Measurements from ENCODE around the gene KRTAP5-2.

Gene KRTAP5-2

DNA sequence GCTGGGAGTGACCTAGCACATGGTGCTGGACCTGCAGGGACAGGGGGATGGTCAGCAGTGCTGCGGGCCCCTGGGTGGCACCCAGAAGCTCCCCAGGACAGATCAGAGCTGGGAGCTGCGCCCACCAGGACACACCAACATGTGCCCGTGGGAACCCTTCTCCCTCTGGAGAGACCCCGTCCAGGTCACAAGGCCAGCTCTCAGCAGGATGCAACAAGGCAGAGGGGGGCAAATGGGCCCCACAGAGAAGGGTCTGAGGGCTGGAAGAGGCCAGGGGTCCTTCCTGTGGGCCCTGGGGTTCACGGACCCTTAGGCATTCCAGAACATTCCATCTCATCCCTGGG, 32.2 kb downstream of the KRTAP5-2 start:
- no peak for FAIRE-seq

DNA sequence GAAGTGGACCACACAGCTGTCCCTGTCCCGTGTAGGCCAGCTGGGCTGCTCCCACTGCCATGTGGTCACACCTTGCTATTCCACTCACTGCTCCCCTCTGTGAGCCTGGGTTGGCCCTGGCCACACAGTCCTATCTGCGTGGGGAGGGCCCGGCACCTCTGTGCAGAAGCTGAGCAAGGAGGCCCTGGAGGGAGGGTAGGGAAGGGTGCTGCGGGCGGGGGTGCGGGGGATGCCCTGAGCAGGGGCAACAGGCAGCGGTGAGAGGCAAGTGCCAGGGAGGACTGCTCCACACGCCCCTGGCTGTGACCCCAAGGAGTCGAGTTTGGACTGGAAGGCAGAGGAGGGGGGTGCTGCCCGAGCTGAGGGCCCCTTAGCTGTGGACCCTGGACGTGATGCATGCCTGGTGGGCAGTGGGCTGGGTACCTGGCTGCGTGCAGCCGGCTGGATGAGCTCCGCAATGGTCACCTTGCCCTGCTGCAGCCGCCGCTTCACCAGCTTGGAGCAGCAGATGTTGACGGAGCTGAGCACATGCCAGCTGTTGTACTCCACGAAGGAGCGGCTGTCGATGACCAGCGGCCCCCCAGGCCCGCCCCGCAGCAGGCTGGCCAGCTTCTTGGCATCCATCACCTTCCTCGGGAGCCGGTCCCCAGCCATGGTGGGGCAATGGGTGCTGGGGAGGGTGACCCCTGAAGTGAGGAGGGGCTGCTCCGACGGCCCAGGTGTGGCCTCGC, 32.8 kb downstream of the KRTAP5-2 start:
- FAIRE-seq = no peak

DNA sequence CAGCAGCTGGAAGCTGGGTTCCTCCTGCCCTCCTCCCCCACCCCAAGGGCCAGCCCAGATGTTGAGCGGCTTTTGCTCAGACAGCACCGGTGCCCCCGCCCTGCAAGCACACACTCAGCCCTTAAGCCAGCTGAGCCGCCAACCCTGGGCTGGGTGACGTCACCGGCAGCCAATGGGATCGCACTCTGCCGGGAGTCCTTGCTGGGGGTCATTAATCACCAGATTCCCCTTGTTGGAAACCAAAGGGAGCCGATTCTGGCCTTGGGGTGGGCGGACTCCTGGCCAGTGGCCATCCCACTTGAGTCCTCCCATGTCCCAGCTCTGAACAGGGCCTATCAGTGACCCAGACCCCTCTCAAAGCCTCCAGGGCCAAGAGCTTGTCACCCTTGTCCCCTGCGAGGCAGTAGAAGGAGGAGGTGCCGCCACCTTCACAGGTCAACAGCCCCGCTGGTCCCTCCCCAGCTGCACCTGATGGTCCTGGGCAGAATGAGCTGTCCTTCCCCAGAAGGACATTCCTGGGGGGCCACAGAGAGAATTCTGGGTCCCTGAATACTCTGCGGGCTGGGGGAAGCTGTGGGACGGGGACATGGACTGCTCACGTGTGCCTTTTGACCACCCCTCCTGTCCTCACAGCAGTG, 33.4 kb downstream of the KRTAP5-2 start:
- no peak for FAIRE-seq

DNA sequence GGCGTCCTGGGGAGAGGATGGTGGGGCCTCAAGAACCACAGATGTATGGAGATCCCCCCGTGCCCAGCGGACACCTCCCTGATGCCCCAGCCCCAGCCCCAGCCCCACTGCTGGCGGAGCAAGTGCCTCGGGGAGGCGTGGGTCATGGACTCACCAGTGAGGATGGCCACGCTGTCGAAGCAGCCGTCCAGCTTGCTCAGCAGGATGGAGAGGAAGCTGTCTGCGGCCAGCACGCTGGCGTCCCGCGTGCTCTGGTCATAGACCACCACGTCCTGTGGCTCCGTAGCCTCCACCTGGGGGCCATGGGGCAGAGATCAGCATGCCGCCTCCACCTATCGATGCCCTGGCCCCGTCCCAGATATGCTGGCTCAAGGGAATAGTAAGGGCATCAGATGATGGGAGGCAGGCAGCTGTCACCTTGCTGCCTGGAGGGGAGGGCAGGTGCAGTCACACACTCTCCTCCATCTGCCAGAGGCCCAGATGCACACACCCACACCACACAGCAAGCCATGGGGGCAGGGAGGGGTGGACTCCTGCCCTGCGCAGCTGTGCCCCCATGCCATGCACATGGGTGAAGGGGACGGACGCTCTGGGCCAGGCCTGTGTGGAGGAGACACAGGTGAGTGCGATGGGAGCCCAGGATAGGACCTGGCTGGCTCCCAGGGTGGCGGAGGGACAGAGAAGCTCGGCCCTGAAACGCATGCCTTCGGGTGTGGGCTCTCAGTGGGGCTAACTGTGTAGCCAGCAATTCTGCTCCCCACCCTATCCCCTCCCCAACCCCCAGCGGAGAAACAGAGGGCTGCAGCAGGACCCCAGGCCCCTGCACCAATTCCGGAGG, 34.2 kb downstream of the KRTAP5-2 start:
- no peak for FAIRE-seq

DNA sequence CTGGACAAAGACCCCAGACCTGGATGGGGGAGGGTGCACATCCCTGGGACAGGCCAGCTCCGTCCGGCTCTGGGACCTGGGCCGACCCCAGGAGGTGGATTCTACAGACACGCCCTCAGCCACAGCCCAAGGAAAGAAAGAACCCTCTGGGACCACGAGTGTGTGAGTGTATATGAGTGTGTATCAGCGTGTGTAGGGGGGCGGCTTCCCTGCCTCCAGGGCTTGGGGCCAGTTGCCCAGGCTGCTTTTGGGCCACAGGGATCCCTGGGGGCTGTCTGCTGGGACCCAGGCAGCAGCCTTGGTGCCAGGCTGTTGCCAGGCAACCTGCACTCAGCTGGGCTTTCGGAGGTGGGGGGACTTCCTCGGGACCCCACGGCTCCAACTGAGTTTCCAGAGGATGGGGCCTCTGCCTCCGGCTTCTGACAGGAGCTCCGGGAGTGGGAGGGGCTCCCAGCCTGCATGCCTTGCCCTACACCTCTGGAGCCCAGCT, 34.9 kb downstream of the KRTAP5-2 start:
- FAIRE-seq = no peak

DNA sequence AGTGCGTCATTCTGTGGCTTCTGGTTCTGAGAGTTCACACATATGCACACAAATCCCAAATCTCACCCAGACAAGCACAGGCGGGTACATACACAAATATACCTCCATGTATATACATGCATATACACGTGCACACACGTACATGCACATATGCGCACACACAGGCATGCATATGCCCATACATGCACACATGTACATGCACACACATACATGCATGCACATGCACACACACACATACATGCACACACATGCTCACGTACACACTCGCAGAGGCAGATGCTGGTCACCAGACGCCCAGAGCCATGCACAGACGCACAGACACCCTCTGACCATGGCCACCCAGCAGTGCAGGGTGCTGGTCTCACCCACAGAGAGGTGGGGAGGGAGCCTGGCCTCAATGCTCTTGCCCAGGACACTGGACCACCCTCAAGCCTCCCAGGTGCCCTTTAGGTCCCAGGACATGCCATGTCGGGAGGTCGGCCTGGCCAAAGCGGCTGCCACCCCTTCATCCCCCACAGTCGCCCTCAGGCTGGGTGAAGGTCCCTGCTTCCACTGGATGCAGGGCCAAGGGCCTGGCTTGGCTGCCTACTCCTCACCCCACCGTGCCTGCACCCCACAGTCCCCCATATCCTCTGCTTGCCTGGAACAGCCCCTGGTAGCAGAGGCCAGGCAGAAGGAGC, 35.5 kb downstream of the KRTAP5-2 start:
- no peak for FAIRE-seq

DNA sequence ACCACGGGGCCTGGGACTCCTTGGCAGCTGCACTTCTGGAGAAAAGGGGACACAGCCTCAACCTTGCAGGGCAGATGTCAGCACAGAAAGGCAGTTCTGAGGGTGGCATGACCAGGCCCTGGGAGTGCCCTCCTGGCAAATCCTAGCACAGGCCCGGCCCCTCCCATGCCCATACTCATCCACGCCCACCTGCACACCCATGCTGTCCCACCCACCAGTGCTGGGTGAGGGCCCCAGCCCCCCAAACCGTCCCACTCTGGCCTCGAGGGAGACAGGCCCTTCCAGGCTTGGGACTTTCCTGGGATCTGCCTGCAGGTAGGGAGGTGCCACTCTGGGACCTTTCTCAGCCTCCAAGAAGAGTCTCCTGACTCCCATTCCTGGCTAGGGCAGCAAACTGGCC, 36.1 kb downstream of the KRTAP5-2 start:
- no peak for FAIRE-seq

DNA sequence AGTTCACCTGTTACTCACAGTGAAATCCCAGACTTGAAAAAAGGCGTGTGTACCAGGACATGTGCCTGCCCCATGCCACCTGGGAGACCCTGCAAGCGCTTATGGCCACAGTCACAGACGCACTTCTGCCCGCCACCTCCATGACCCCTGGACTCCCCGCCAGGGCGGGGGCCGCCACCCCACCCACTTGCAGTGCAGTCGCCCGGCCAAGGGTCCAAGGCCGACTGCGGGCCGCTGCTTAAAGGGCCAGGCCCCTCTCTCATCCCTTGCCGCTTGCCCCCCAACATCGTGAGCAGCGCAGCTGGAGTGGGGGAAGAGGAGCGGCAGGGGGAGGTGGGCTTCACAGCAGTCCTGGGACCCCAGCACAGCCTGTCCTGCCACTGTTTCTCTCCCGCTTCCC, 36.8 kb downstream of the KRTAP5-2 start:
- no peak for FAIRE-seq

DNA sequence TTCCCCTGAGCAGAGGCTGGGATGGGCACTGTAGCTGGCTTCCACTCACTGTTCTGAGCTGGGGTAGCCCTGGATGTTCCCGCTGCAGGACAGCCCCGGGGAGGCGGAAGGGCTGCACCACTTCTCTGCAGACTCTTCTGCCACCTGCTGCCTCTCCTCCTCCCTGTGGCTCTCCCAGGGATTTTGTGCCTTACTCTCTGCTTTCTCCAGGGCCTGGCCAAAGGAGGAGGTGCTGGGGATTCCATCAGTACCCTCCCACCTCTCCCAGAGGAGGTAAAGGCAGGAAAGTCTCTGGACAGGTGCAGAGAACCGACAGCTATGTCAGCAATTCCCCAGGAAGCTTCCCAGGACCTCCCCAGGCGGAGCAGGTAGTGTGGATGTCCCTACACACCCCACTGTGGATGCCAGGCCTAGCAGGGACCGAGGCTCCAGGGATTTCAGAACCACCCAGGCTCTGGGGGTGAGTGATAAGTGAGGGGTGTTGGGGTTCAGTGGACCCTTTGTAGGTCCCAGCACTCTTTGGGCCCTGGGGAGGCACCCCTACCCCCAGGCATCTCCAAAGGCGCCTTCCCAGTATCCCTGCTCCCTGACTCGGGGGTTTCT, 37.3 kb downstream of the KRTAP5-2 start:
- no peak for FAIRE-seq

DNA sequence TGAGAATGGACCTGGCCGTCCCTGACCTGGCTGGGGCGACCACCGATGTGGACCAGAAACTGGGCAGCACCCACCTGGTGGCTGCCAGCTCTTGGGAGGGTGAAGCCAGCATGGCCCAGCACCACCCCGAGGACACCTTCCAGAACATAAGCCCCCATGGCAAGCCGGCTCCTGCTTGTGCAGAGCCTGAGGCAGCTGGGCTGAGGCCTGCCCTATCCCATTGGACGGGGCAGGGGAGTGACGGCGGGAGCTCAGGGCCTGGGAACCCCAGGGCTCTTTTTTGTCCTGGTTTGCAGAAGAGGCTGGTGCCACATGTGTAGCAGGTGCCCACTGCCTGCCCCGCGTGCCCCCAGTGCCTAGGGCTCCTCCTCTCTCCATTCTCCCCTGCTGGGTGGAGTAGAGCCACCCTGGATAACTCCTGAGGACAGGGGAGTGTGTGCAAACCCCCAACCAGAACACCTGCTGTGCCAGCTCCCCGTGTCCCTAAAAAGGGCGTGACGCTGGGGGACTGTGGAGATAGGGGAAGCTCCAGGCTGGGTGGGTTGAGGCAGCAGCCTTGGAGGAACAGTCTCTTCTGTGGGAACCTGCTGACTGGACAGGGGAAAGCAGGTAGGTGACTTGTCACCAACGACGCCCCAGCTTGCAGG, 38.0 kb downstream of the KRTAP5-2 start:
- no peak for FAIRE-seq

DNA sequence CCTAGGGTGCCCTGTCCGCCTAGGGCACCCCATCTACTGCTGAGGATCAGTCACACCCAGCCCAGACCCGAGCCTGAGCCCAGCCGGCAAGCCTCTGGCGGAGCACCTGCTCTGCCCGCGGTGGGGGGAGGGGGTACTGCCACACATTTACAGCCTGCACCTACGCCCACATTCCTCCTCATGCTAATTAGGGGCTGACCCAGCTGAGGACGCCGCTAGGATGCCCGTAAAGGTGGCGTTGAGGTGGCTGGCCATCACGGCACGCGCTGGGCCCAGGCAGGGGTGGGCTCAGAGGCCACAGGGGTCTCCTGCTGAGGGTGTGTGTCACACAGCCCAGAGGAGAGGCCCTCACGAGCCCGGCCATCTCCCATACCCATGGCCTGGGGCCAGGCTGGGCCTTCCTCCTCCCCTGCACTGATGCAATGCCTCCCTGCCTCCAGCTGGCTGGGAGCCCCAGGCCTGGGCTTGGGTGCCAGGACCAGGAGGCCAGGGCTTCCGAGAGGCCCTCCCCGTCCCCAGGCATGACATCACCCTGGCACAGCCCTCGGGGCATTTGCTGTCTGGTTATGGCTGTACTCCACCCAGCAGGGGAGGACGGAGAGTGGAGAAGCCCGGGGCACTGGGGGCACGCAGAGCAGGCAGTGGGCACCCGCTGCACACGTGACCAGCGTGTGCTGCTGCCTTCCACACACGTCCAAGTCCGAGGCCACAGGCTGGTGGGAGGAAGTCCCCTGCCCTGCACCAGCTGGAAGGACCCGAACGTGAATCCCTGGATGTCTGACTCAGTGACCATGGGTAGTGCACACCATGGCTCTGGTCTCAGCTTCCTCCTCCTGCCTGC, 38.8 kb downstream of the KRTAP5-2 start:
- no peak for FAIRE-seq

DNA sequence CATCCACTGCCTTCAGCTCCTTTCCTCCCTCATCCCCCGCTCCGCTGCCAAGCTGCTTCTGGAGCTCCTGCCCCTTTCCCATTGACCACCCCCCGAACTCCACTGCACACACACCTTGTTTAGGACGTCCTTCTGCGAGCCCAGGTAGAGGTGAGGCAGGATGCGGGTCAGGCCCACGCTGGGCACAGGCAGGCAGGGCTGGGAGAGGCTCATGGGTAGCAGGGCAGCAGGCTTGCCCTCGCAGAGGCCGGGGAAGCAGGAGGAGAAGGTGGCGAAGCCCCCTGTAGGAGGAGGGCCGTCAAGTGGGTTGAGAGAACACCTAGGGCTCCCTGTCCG, 39.4 kb downstream of the KRTAP5-2 start:
- no peak for FAIRE-seq

DNA sequence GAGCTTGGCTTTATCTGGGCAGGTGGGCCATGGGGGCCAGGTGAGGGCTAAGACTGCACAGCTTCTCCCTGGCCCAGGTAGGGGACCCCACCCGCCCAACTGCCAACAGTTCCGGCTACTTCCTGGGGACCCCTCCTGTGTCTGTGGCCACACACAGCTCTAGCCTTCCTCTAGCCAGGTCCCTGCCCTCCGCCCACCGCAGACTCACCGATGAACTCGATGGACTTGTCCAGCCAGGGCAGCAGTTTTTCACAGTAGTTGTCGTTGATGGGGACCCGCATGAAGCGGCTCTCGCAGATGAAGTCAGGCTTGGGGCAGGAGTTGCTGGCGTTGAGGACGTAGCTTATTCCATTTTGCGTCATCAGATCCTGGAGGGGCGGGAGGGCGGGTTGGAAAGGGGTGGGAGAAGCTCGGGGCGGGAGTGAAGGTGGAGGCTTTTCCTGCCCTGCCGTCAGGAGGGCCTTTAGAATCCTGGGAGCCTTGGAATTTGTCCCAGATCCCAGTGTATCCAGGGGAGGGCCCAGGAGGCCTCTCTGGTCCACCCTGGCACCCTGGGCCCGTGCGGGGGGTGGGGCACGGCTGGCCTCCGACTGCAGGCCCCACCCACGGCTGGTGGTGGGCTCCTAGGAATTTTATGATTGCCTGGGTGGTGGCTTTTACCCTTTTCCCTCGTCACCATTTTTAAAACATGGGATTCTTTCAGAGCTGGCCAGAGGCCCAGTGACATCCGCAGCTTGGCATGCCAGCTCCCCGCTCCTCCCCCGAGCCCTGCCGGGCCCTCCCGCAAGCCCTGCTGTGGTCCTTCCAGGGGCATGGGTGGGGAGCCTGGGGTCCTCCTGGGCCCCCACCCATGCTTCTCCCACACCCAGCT, 40.0 kb downstream of the KRTAP5-2 start:
- no peak for FAIRE-seq

DNA sequence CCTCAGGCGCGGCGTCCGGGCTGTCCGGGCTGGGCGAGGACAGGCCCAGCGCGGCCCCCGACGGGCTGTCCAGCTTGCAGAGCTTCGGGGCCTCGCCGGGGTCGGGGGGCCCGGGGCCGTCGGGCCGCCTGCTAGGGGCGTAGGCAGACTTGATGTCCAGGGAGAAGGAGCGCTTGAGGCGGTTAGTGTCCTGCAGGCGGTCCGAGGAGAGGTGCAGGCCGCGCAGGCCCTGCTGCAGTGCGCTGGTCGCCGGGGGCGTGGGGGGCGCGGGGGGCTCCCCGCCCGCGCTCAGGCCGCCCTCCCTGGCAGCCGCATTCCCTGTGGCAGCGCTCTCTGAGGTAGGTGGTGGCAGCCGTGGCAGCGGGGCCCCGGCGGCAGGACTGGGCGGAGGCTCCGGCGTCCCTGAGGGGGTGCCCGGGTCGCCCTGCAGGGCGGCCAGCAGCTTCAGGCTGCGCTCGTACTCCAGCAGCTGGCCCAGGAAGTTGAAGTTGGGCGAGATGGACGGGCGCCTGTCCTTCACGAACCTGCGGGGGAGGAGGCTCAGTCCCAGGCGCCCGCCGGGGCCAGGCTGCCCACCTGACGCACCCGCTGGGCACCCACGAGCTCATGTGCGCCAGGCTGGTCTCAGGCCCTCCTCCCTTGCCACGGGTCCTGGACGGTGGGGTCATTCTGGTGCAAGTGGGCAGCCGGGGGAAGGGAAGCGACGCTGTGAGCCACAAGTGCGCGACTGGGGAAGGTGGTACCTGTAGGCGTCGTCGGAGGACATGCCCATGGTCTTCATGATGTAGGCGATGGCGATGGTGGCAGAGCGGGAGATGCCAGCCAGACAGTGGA, 40.8 kb downstream of the KRTAP5-2 start:
- no peak for FAIRE-seq

DNA sequence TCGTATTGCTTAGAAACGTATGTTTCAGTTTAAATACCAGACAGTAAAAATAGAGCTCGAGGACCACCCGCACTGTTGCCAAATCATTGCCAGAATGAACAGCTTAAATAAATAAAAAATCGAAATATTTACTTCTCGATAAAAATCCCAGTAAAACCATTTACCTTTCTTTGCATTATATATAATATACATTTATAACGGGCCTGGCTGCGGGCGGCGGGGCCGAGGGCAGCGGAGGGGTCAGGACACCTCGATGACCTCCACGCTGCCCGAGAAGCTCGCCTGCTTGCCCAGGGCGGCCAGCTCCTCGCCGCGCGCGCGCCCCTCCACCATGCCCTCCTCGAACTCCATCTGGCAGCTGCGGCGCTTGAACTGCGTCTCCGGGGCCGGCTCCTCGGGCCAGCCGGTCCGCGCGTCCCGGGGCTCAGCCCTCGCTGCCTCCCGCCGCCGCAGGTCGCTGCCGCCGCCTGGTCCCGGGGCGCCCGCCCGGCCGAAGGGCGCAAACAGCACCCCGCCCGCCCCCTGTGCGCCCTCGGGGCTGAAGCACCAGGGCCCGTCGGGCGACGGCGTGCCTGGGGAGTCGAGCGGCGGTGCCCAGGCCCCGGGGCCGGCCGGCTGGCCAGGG, 41.7 kb downstream of the KRTAP5-2 start:
- FAIRE-seq = no peak

DNA sequence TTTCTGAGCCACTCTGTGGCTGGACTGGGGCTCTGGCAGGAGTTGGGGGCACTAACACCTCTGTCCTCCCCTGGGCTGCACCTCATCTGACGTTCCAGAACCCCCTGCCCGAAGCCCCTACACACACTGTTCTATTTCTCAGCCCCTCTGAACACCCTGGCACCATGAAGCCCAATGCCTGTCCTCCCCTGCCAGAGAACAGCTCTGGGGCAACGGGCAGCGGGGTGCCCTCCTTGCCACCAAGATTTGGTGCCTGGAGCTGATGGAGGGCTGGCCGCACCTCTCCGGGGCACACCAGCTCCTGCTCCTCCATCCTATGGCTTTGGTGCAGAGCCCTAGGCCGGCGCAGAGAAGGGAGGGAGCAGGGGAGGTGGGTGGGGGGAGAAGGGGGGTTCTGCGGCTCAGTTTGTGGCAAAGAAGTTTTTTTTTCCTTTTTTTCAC, 42.4 kb downstream of the KRTAP5-2 start:
- FAIRE-seq = no peak

DNA sequence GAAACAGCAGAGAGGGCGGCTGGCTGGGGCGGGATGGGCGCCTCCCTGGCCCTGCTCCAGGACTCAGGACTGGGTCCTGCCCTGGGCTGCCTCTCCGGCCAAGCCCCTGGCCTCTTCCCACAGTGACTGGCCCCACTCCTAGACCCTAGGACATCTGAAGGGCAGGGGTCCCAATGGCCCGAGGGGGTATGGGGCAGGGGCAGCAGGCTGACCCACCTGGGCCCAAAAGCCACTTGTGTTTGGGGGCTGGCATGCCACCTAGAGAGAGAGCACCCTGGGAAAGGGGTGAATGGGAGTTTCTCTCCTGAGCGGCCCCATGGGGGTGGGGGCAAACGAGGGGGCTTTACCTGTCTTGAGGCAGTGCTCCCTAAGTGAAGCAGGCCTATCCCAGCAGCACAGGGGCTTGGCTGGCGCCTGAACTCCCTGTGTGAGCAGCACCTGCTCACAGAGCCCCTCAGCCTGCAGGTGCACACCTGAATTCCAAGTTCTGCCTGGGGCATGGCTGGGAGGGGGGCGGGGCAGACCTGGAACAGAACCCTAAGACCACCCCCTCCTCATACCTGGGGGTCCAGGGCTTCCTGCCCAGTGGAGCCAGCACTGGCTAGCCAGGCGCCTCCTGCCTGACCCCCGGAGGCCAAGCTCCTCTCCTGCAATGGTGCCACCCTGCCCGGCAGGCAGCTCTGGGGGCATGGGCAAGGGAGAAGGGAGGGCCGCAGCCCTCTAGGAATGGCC, 42.9 kb downstream of the KRTAP5-2 start:
- no peak for FAIRE-seq

Data from A204.1 (cell line).